Retinal pigment epithelial cell (primary cell): Measurements from ENCODE around the gene LMAN2.

Experiments
- DNase-seq: peaks from one replicate; pipeline ENCODE4 v3.0.0-alpha.2; 2010; ENCODE audit warnings: low read depth
- H3K4me3 ChIP-seq: 2 replicates; pipeline ENCODE4 v1.5.1; 2011; ENCODE audit warnings: mild to moderate bottlenecking, low read length, control low read depth, moderate library complexity
- CTCF ChIP-seq: conservative IDR thresholded peaks from 2 replicates; pipeline ENCODE4 v1.5.1; 2011; ENCODE audit warnings: low read depth, low read length, control low read depth, inconsistent platforms

LMAN2 gene

GRCh38 chr5:177334781-177335700 is 16.4 kb downstream of the LMAN2 start:
- no peak overlapping the region for H3K4me3 ChIP-seq
- TF ChIP-seq CTCF, result no peak
- DNase-seq, result no peak

- no peak for DNase-seq
- no peak for TF ChIP-seq CTCF
- H3K4me3 ChIP-seq, result no peak overlapping the region
Measured at GRCh38 chr5:177334155-177334551, 17.3 kb downstream of the LMAN2 start.

- TF ChIP-seq CTCF, result no peak
- DNase-seq, result no peak
- no peak overlapping the region for H3K4me3 ChIP-seq
Measured at GRCh38 chr5:177333420-177334154, 17.9 kb downstream of the LMAN2 start.

GRCh38 chr5:177332896-177333260 is 18.6 kb downstream of the LMAN2 start:
- H3K4me3 ChIP-seq, result no peak overlapping the region
- no peak for TF ChIP-seq CTCF
- DNase-seq, result no peak

GRCh38 chr5:177332031-177332895 is 19.2 kb downstream of the LMAN2 start:
- no peak for DNase-seq
- no peak overlapping the region for H3K4me3 ChIP-seq
- no peak for TF ChIP-seq CTCF

- no peak overlapping the region for H3K4me3 ChIP-seq
- TF ChIP-seq CTCF, result no peak
- no peak for DNase-seq
Measured at GRCh38 chr5:177330991-177331842, 20.3 kb downstream of the LMAN2 start.
